ENCODE measurements around the gene TOB1. TPM values are rescaled to one million over a fixed set of nuclear protein-coding genes. Genes with fewer than 3 reads are reported as not detected.

Gene TOB1
- total RNA-seq, 2 donors from 2014 or later: 116 to 169 TPM

GRCh38 chr17:50845240-50846147, 20.7 kb downstream of the TOB1 start:
- Histone ChIP-seq H3K4me3 (no peak overlapping the region), H3K27me3 (no peaks in the 10 kb centered on the region), H3K9ac (ENCODE audit: low read depth in 2 of 2, low read length in 2 of 2) (no peak overlapping the region), H3K36me3 (no peaks in the 10 kb centered on the region), H3K9me3 (no peaks in the 10 kb centered on the region), H3K4me1 (no peaks in the 10 kb centered on the region), H3K27ac (no peak overlapping the region)
- intact Hi-C loops (cut with DNase I): no loop called here
- no peak for DNase-seq
- no peak for TF ChIP-seq CTCF (IDR thresholded peaks at IDR 0.05)

- Histone ChIP-seq H3K27me3 (no peaks in the 10 kb centered on the region), H3K4me3 (no peak overlapping the region), H3K27ac (no peak overlapping the region), H3K36me3 (no peaks in the 10 kb centered on the region), H3K9me3 (no peaks in the 10 kb centered on the region), H3K9ac (ENCODE audit: low read depth in 2 of 2, low read length in 2 of 2) (no peak overlapping the region), H3K4me1 (no peaks in the 10 kb centered on the region)
- intact Hi-C loops (cut with DNase I): loop anchor here (5.0 kb wide), 1 partner anchor 297 kb away; the partner anchor contains the start of gene SPATA20
- no peak for TF ChIP-seq CTCF (IDR thresholded peaks at IDR 0.05)
- DNase-seq: no peak
Observed at GRCh38 chr17:50844117-50844700, 21.9 kb downstream of the TOB1 start.

GRCh38 chr17:50843150-50843905, 22.8 kb downstream of the TOB1 start:
- no peak for TF ChIP-seq CTCF (IDR thresholded peaks at IDR 0.05)
- no peak for DNase-seq
- no peak overlapping the region for H3K9ac ChIP-seq (ENCODE audit: low read depth in 2 of 2, low read length in 2 of 2)
- H3K36me3 ChIP-seq: no peaks in the 10 kb centered on the region
- no peak overlapping the region for H3K27ac ChIP-seq
- H3K27me3 ChIP-seq: no peaks in the 10 kb centered on the region
- no peaks in the 10 kb centered on the region for H3K4me1 ChIP-seq
- H3K4me3 ChIP-seq: no peak overlapping the region
- H3K9me3 ChIP-seq: no peaks in the 10 kb centered on the region
- intact Hi-C loops (cut with DNase I): loop anchor here (2.0 to 5.0 kb wide), 2 partner anchors 59 to 296 kb away; partner anchors contain the start of gene SPATA20

GRCh38 chr17:50842506-50843149, 23.5 kb downstream of the TOB1 start:
- DNase-seq: no peak
- TF ChIP-seq CTCF (IDR thresholded peaks at IDR 0.05): no peak
- H3K36me3 ChIP-seq: no peaks in the 10 kb centered on the region
- no peak overlapping the region for H3K9ac ChIP-seq (ENCODE audit: low read depth in 2 of 2, low read length in 2 of 2)
- no peak overlapping the region for H3K27ac ChIP-seq
- intact Hi-C loops (cut with DNase I): loop anchor here (2.0 to 5.0 kb wide), 2 partner anchors 58 to 295 kb away; partner anchors contain the start of gene SPATA20
- H3K9me3 ChIP-seq: no peaks in the 10 kb centered on the region
- H3K27me3 ChIP-seq: no peaks in the 10 kb centered on the region
- H3K4me1 ChIP-seq: no peaks in the 10 kb centered on the region
- no peak overlapping the region for H3K4me3 ChIP-seq

- Histone ChIP-seq H3K9ac (ENCODE audit: low read depth in 2 of 2, low read length in 2 of 2) (no peak overlapping the region), H3K36me3 (no peaks in the 10 kb centered on the region), H3K4me1 (no peaks in the 10 kb centered on the region), H3K9me3 (no peaks in the 10 kb centered on the region), H3K27ac (no peak overlapping the region), H3K4me3 (no peak overlapping the region), H3K27me3 (no peaks in the 10 kb centered on the region)
- DNase-seq: peak; percentile 83
- intact Hi-C loops (cut with DNase I): loop anchor here (2.0 to 5.0 kb wide), 2 partner anchors 57 to 295 kb away; partner anchors contain the start of gene SPATA20
- peak; percentile 70 for TF ChIP-seq CTCF (IDR thresholded peaks at IDR 0.05)
Observed at GRCh38 chr17:50841949-50842354, 24.2 kb downstream of the TOB1 start.
